Suprapubic skin (tissue), 4 donors: ENCODE results near the gene TCERG1L. TPM values are rescaled to one million over a fixed set of nuclear protein-coding genes. Genes with fewer than 3 reads are reported as not detected.

Experiments used
- DNase-seq, 2 donors: peaks; one replicate each; pipeline ENCODE4 v3.0.0-alpha.2; 2019; ENCODE audit warnings: low spot score in 2 of 2
- H3K27ac ChIP-seq: fragments of 200-600 bp; sonication (generic); one replicate; pipeline ENCODE4 v1.5.1; 2019
- H3K27me3 ChIP-seq: fragments of 200-600 bp; sonication (generic); one replicate; pipeline ENCODE4 v1.5.1; 2019
- H3K36me3 ChIP-seq: fragments of 200-600 bp; sonication (generic); one replicate; pipeline ENCODE4 v1.5.1; 2019
- H3K4me1 ChIP-seq: fragments of 200-600 bp; sonication (generic); one replicate; pipeline ENCODE4 v1.5.1; 2019
- H3K4me3 ChIP-seq: fragments of 200-600 bp; sonication (generic); one replicate; pipeline ENCODE4 v1.5.1; 2019; ENCODE audit warnings: mild to moderate bottlenecking
- H3K9me3 ChIP-seq: fragments of 200-600 bp; sonication (generic); one replicate; pipeline ENCODE4 v1.5.1; 2019
- CTCF ChIP-seq, 2 donors: fragments of 200-600 bp in 1 of 2; fragments of 450-650 bp in 1 of 2; sonication (generic) in 1 of 2; IDR thresholded peaks; one replicate each; pipeline ENCODE4 v1.5.1; 2016 to 2019; ENCODE audit warnings: antibody characterized with exemption in 2 of 2, mild to moderate bottlenecking in 1 of 2, moderate library complexity in 1 of 2
- EP300 ChIP-seq: sonication (generic); formaldehyde crosslinking; IDR thresholded peaks from one replicate; pipeline ENCODE4 v1.6.1; 2017; ENCODE audit warnings: antibody characterized with exemption
- POLR2A ChIP-seq, 2 donors: fragments of 450-650 bp; IDR thresholded peaks; one replicate each; pipeline ENCODE4 v1.6.1; 2017; ENCODE audit warnings: antibody characterized with exemption in 2 of 2, mild to moderate bottlenecking in 2 of 2, moderate library complexity in 2 of 2
- POLR2AphosphoS5 ChIP-seq, 3 donors: sonication (generic); formaldehyde crosslinking; IDR thresholded peaks; one replicate each; pipeline ENCODE4 v1.6.1; 2017; ENCODE audit warnings: antibody characterized with exemption in 3 of 3
- WGBS: methylation state at CpG from one replicate; pipeline ENCODE4 v1.1.5; 2018; 5-methylcytosine and 5-hydroxymethylcytosine counted together
- total RNA-seq, 4 donors: library from RNA; depleted of rRNA; stranded (reverse); fragments of >200 nt; gene quantifications; one replicate each; pipeline ENCODE4 v1.1.0, GENCODE V29; 2016

TCERG1L gene
- total RNA-seq, 4 donors from 2014 or later, result 0.32 to 1.0 (median 0.51) TPM

GRCh38 chr10:131277969-131278368 is 33.6 kb downstream of the TCERG1L start:
- Histone ChIP-seq H3K36me3 (no peaks in the 10 kb centered on the region), H3K27ac (no peak overlapping the region), H3K9me3 (no peaks in the 10 kb centered on the region), H3K4me1 (no peaks in the 10 kb centered on the region), H3K27me3 (peaks cover 1% of the 10 kb centered on the region), H3K4me3 (no peak overlapping the region)
- DNase-seq, result no peak
- 87% methylated on average over 12 of the region's 12 CpGs for WGBS
- no peak for TF ChIP-seq CTCF (IDR thresholded peaks at IDR 0.05)
- TF ChIP-seq POLR2A (IDR thresholded peaks at IDR 0.05), result no peak
- no peak for TF ChIP-seq POLR2AphosphoS5 (IDR thresholded peaks at IDR 0.05)
- TF ChIP-seq EP300, result no peak

GRCh38 chr10:131277278-131277677 is 34.2 kb downstream of the TCERG1L start:
- Histone ChIP-seq H3K9me3 (no peaks in the 10 kb centered on the region), H3K4me3 (no peak overlapping the region), H3K27me3 (peaks cover 4% of the 10 kb centered on the region), H3K4me1 (no peaks in the 10 kb centered on the region), H3K36me3 (no peaks in the 10 kb centered on the region), H3K27ac (no peak overlapping the region)
- no peak for DNase-seq
- WGBS, result 74% methylated on average over 6 of the region's 12 CpGs
- TF ChIP-seq POLR2A (IDR thresholded peaks at IDR 0.05) (no peak), EP300 (no peak), POLR2AphosphoS5 (IDR thresholded peaks at IDR 0.05) (no peak), CTCF (IDR thresholded peaks at IDR 0.05) (no peak)

GRCh38 chr10:131275691-131276090 is 35.8 kb downstream of the TCERG1L start:
- Histone ChIP-seq H3K27ac (no peak overlapping the region), H3K27me3 (peaks cover 9% of the 10 kb centered on the region), H3K9me3 (no peaks in the 10 kb centered on the region), H3K4me3 (no peak overlapping the region), H3K4me1 (no peaks in the 10 kb centered on the region), H3K36me3 (no peaks in the 10 kb centered on the region)
- no peak for TF ChIP-seq POLR2AphosphoS5 (IDR thresholded peaks at IDR 0.05)
- TF ChIP-seq POLR2A (IDR thresholded peaks at IDR 0.05), result no peak
- TF ChIP-seq CTCF (IDR thresholded peaks at IDR 0.05), result no peak
- TF ChIP-seq EP300, result no peak
- WGBS, result 86% methylated on average over 4 of the region's 4 CpGs
- DNase-seq, result no peak

- TF ChIP-seq EP300, result no peak
- no peak for TF ChIP-seq POLR2A (IDR thresholded peaks at IDR 0.05)
- no peak for TF ChIP-seq POLR2AphosphoS5 (IDR thresholded peaks at IDR 0.05)
- no peak for TF ChIP-seq CTCF (IDR thresholded peaks at IDR 0.05)
- no peak overlapping the region for H3K4me3 ChIP-seq
- no peak for DNase-seq
- H3K27ac ChIP-seq, result no peak overlapping the region
- H3K9me3 ChIP-seq, result no peaks in the 10 kb centered on the region
- 76% methylated on average over 4 of the region's 5 CpGs for WGBS
- peaks cover 12% of the 10 kb centered on the region for H3K27me3 ChIP-seq
- H3K36me3 ChIP-seq, result no peaks in the 10 kb centered on the region
- no peaks in the 10 kb centered on the region for H3K4me1 ChIP-seq
Measured at GRCh38 chr10:131274883-131275282, 36.6 kb downstream of the TCERG1L start.

DNA sequence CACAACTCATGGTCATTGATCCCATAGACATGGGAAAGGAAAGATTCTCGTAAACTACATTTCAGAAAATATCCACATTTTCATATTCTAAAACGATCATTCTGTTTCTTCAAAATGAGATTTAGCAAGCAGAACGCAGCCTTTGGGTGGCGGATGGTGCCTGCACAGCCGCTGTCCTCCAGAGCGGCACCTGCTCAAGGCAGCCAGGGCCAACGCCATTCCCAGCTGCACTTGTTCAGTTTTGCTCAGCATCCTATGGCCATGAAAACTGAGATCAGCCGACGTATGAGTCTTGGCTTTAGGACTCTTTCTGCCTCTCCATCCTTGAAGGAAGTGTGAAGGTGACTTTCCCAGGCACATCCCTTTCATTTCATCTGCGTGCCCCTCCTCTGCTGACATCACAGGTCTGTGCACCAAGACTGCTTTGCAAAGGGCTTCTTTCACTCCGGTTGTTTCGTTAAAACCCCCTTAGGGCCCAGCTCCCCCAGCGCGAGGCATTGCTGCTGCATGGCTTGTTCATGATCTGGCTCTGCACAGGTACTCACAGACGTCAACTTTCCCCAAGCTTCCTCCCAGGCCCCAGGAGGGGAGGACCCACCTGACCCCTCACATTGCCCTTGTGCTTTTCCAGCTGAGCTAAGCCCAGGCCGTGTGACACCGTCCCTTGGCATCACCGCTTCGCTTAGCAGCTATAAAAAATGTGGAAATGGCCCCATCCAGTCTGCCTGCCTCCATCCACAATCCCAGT is 37.2 kb downstream of the TCERG1L start:
- Histone ChIP-seq H3K9me3 (no peaks in the 10 kb centered on the region), H3K4me1 (no peaks in the 10 kb centered on the region), H3K27me3 (peaks cover 12% of the 10 kb centered on the region), H3K27ac (no peak overlapping the region), H3K4me3 (no peak overlapping the region), H3K36me3 (no peaks in the 10 kb centered on the region)
- no peak for TF ChIP-seq CTCF (IDR thresholded peaks at IDR 0.05)
- TF ChIP-seq EP300, result no peak
- TF ChIP-seq POLR2A (IDR thresholded peaks at IDR 0.05), result no peak
- no peak for TF ChIP-seq POLR2AphosphoS5 (IDR thresholded peaks at IDR 0.05)
- WGBS, result 77% methylated on average over 19 of the region's 19 CpGs
- no peak for DNase-seq
